SK-N-SH treated with all-trans-retinoic acid at 6 μM for 48 hours (cell line): ENCODE measurements around the gene ROBO1.

ENCODE experiments used
- BACH2 ChIP-seq: fragments of 250-450 bp; sonication (Bioruptor Pico); IDR thresholded peaks from 2 replicates; pipeline ENCODE4 v1.9.0; 2021; ENCODE audit warnings: mild to moderate bottlenecking, borderline replicate concordance
- CSRNP3 ChIP-seq: fragments of 250-450 bp; sonication (Bioruptor Pico); IDR thresholded peaks from 2 replicates; pipeline ENCODE4 v1.5.1; 2021; ENCODE audit warnings: mild to moderate bottlenecking, moderate library complexity
- ESRRG ChIP-seq: fragments of 250-450 bp; sonication (Bioruptor Pico); IDR thresholded peaks from 2 replicates; pipeline ENCODE4 v1.6.1; 2021; ENCODE audit warnings: mild to moderate bottlenecking
- RARB ChIP-seq: fragments of 250-450 bp; sonication (Bioruptor Pico); IDR thresholded peaks from 2 replicates; pipeline ENCODE4 v1.8.0; 2021; ENCODE audit warnings: mild to moderate bottlenecking, moderate library complexity
- SNAI2 ChIP-seq: fragments of 250-450 bp; sonication (Bioruptor Pico); IDR thresholded peaks from 2 replicates; pipeline ENCODE4 v1.5.0; 2020; ENCODE audit warnings: mild to moderate bottlenecking, moderate library complexity
- TCF4 ChIP-seq: fragments of 250-450 bp; sonication (Bioruptor Pico); IDR thresholded peaks from 2 replicates; pipeline ENCODE4 v1.8.0; 2021; ENCODE audit warnings: mild to moderate bottlenecking, moderate library complexity, borderline replicate concordance
- ZC3H10 ChIP-seq: fragments of 250-450 bp; sonication (Bioruptor Pico); IDR thresholded peaks from 2 replicates; pipeline ENCODE4 v1.5.1; 2021; ENCODE audit warnings: mild to moderate bottlenecking, moderate library complexity
- ZFP3 ChIP-seq: fragments of 250-450 bp; sonication (Bioruptor Pico); IDR thresholded peaks from 2 replicates; pipeline ENCODE4 v1.5.0; 2020; ENCODE audit warnings: mild to moderate bottlenecking, moderate library complexity
- ZFP30 ChIP-seq: fragments of 450-650 bp; formaldehyde crosslinking; IDR thresholded peaks from 2 replicates; pipeline ENCODE4 v1.5.0; 2022; ENCODE audit warnings: mild to moderate bottlenecking, moderate library complexity
- ZNF565 ChIP-seq: fragments of 450-650 bp; formaldehyde crosslinking; conservative IDR thresholded peaks from 2 replicates; pipeline ENCODE4 v1.5.0; 2020; ENCODE audit warnings: low read depth, mild to moderate bottlenecking, moderate library complexity
- ZNF8 ChIP-seq: fragments of 450-650 bp; formaldehyde crosslinking; IDR thresholded peaks from 2 replicates; pipeline ENCODE4 v1.5.0; 2020; ENCODE audit warnings: mild to moderate bottlenecking, moderate library complexity

- TF ChIP-seq ESRRG (CRISPR knock-in tag) (no peak), ZC3H10 (no peak), TCF4 (CRISPR knock-in tag) (no peak), ZNF565 (CRISPR knock-in tag) (no peak), RARB (CRISPR knock-in tag) (no peak), ZFP30 (CRISPR knock-in tag) (no peak), ZNF8 (CRISPR knock-in tag) (no peak), CSRNP3 (no peak), BACH2 (CRISPR knock-in tag) (no peak), SNAI2 (no peak), ZFP3 (no peak)
Observed at GRCh38 chr3:78562328-78562727, 1205.5 kb downstream of the ROBO1 start.
